GM10248 (cell line): ENCODE measurements around the gene GATA5.

Source experiments
- CTCF ChIA-PET: fragments of 300-600 bp; sonication (Branson Sonifier 250); formaldehyde crosslinking; extraction: SDS; loops from one replicate; lab custom pipeline; 2021; ENCODE audit warnings: antibody characterized with exemption; lab: Yijun Ruan, JAX
- POLR2A ChIA-PET: fragments of 350-650 bp; sonication (Branson Sonifier 250); formaldehyde crosslinking; extraction: SDS; loops from one replicate; lab custom pipeline; 2020; ENCODE audit warnings: antibody characterized with exemption; lab: Yijun Ruan, JAX
- DNase-seq: peaks from one replicate; pipeline ENCODE4 v3.0.0; 2012; ENCODE audit errors: extremely low spot score
- TF ChIP-seq, protein P1 (sequence below): IDR thresholded peaks from 2 replicates; pipeline ENCODE4 v1.5.1; 2012; ENCODE audit warnings: mild to moderate bottlenecking, low read depth; ENCODE audit errors: extremely low read depth, missing control alignments, control extremely low read depth

The GATA5 gene

GRCh38 chr20:62489186-62489931 is 13.6 kb upstream of the GATA5 start:
- CTCF ChIA-PET: interaction anchor here (2.5 kb wide), 1 partner anchor 10 kb away, joined by 9 read pairs; no protein-coding TSS in a partner anchor
- TF ChIP-seq, protein P1, sequence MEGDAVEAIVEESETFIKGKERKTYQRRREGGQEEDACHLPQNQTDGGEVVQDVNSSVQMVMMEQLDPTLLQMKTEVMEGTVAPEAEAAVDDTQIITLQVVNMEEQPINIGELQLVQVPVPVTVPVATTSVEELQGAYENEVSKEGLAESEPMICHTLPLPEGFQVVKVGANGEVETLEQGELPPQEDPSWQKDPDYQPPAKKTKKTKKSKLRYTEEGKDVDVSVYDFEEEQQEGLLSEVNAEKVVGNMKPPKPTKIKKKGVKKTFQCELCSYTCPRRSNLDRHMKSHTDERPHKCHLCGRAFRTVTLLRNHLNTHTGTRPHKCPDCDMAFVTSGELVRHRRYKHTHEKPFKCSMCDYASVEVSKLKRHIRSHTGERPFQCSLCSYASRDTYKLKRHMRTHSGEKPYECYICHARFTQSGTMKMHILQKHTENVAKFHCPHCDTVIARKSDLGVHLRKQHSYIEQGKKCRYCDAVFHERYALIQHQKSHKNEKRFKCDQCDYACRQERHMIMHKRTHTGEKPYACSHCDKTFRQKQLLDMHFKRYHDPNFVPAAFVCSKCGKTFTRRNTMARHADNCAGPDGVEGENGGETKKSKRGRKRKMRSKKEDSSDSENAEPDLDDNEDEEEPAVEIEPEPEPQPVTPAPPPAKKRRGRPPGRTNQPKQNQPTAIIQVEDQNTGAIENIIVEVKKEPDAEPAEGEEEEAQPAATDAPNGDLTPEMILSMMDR: no peak

GRCh38 chr20:62488470-62488869 is 12.7 kb upstream of the GATA5 start:
- CTCF ChIA-PET: interaction anchor here (1.0 kb wide), 1 partner anchor 11 kb away, joined by 5 read pairs; no protein-coding TSS in a partner anchor
- DNase-seq: no peak
- TF ChIP-seq, protein P1: no peak
- POLR2A ChIA-PET: no interaction called here

More at GRCh38 chr20:62489186-62489931, 13.6 kb upstream of the GATA5 start:
- DNase-seq: no peak
- POLR2A ChIA-PET: no interaction called here

DNA sequence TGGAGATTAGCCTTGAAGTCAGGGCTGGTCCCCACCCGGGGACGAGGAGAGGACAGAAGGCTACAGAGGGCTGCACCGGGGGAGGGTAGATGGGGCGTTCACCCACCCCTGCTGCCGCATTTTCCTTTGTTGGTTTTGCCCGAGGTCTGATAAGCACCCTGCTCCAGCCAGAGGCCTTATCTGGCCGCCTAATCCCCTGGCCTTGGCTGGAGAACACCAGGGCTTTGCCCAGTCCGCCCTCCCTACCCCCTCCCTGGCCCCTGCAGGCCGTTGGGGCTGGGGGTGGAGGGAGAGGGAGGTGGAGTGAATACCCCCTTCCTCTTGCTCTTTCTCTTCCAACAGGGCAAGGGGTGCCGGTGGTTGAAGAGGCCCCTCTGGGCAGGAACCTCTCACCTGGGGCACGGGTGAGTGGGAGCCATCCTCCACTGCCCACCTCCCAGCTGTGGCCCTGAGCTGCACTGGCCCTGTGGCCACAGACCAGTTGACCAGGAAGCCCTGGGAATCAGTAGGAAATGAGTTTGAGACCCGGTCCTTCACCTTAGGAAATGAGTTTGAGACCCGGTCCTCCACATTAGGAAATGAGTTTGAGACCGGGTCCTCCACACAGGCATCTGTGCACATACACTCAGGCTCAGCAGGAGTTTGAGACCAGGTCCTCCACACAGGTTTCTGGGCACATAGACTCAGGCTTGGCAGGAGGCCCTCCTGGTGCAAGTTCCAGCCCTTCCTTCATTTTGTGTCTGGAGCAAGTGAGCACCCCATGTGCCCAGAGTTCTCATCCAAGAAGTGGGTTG is 12.0 kb upstream of the GATA5 start:
- ChIA-PET POLR2A (no interaction called here), CTCF (interaction anchor here (0.8 to 1.0 kb wide), 2 partner anchors 12 kb away, joined by 3 to 5 read pairs; no protein-coding TSS in a partner anchor)
- DNase-seq: no peak
- TF ChIP-seq, protein P1: no peak

DNA sequence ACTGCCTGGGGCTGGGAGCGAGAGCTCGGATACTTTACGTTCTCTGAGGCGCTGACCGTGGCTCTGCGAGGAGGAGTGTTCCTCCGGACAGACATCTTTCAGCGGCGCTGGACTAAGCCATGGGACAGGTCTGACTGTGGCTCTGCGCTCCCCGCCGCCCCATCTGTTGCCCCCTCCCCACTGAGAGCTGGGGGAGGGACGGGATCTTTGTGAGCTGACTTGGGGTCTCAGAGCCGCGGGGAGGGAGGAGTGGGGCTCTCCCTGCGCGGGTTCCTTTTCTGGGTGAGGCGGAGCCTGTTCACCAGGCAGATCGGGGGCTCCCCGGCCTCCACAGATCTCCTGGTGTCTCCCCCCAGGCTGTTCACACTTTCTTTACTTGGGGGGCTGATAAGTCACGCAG is 11.3 kb upstream of the GATA5 start:
- POLR2A ChIA-PET: no interaction called here
- DNase-seq: no peak
- CTCF ChIA-PET: interaction anchor here (0.8 kb wide), 1 partner anchor 13 kb away, joined by 3 read pairs; no protein-coding TSS in a partner anchor
- TF ChIP-seq, protein P1: no peak

GRCh38 chr20:62486484-62486883 is 10.7 kb upstream of the GATA5 start:
- POLR2A ChIA-PET: no interaction called here
- CTCF ChIA-PET: no interaction called here
- TF ChIP-seq, protein P1: no peak
- DNase-seq: no peak

GRCh38 chr20:62485701-62486089 is 9.9 kb upstream of the GATA5 start:
- DNase-seq: no peak
- CTCF ChIA-PET: no interaction called here
- TF ChIP-seq, protein P1: no peak
- POLR2A ChIA-PET: no interaction called here
